D721Med (cell line): Measurements from ENCODE around the gene MBTD1.
"Not testable (repeated sequence)": the region's sequence is repeated elsewhere in the genome, so short reads cannot be mapped to it uniquely, and the experiment has no call there.

Experiments used
- DNase-seq: peaks from one replicate; pipeline ENCODE4 v3.0.0; 2011; ENCODE audit warnings: low spot score; ENCODE audit not compliant: insufficient read length
- FAIRE-seq: peaks from 2 replicates; lab custom pipeline; 2011; peaks lifted over from hg19 to GRCh38; lab: Jason Lieb, UNC
- TF ChIP-seq, protein P1 (sequence below): IDR thresholded peaks from 2 replicates; pipeline ENCODE4 v1.5.1; 2012; ENCODE audit warnings: mild to moderate bottlenecking, control low read depth; ENCODE audit not compliant: insufficient read depth; ENCODE audit errors: missing control alignments

The MBTD1 gene

DNA sequence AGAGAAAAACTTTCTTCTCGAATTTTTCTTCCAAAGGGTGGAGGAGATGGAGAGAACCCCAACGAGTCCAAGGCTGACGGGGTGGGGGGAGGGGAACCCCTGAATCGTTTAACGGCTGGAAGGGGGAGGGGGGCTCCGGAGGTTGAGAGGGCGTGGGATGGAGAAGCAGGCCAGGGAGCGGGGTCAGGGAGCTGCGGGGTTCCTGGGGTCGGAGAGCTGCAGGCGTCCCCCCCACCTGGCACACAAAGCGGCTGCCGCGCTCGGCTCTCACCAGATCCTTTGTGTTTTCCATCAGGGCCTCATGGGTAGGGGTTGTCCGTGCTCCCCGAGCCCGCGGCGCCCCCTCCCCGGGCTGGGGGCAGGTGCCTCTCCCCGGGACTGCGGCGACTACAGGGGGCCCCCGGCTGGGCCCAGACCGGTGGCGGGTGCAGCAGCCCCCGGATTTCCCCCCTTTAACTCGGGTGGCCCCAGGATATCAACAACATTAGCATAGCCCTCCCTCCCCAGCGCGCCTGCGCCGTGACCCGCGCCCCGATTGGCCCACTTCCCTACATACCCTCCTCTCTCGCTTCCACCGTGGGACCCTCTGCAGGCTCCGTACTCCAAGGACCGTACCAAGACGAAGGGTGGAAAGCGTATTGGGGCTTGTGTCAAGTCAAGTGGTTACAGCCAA, at the start of gene MBTD1:
Gene MBTD1, minus strand, starts transcription at position 486 of the 673 bp plus-strand sequence. CDS start 34,888 bp downstream, outside the sequence.
- DNase-seq (peak; percentile 93), FAIRE-seq (no peak)
- TF ChIP-seq, protein P1, sequence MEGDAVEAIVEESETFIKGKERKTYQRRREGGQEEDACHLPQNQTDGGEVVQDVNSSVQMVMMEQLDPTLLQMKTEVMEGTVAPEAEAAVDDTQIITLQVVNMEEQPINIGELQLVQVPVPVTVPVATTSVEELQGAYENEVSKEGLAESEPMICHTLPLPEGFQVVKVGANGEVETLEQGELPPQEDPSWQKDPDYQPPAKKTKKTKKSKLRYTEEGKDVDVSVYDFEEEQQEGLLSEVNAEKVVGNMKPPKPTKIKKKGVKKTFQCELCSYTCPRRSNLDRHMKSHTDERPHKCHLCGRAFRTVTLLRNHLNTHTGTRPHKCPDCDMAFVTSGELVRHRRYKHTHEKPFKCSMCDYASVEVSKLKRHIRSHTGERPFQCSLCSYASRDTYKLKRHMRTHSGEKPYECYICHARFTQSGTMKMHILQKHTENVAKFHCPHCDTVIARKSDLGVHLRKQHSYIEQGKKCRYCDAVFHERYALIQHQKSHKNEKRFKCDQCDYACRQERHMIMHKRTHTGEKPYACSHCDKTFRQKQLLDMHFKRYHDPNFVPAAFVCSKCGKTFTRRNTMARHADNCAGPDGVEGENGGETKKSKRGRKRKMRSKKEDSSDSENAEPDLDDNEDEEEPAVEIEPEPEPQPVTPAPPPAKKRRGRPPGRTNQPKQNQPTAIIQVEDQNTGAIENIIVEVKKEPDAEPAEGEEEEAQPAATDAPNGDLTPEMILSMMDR = no peak

DNA sequence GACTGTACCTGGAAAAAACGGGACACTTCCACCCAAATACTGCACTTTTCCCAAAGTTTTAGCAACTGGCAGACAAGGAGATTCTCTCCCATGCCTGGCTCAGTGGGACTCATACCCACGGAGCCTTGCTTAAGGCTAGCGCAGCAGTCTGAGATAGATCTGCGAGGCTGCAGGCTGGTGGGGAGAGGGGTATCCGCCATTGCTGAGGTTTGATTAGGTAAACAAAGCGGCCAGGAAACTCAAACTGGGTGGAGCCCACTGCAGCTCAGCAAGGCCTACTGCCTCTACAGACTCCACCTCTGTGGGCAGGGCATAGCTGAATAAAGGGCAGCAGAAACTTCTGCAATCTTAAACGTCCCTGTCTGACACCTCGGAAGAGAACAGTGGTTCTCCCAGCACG, 45.3 kb upstream of the MBTD1 start:
- TF ChIP-seq, protein P1 = no peak
- FAIRE-seq = no peak

DNA sequence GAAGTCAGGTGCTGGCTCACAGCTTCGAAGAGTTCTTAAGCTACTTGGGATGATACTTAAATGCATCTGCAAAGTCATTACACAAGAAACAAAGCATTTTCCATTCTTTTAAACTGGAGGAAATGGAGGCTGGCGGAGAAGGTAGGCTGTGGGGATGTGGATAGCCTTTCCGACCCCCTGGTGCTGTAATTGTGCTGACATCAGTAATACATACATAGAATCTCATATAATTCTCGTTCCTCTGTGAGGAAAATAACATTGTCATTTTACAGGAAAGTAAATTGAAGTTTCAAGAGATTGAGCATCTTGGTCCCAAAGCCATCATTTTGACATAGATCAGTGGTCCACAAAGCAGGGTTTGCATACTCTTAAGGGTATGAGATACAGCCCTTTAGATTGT, 40.0 kb upstream of the MBTD1 start:
- FAIRE-seq (no peak), DNase-seq (no peak)
- TF ChIP-seq, protein P1 = no peak

More for the DNA sequence above, 45.3 kb upstream of the MBTD1 start:
- DNase-seq = no peak

DNA sequence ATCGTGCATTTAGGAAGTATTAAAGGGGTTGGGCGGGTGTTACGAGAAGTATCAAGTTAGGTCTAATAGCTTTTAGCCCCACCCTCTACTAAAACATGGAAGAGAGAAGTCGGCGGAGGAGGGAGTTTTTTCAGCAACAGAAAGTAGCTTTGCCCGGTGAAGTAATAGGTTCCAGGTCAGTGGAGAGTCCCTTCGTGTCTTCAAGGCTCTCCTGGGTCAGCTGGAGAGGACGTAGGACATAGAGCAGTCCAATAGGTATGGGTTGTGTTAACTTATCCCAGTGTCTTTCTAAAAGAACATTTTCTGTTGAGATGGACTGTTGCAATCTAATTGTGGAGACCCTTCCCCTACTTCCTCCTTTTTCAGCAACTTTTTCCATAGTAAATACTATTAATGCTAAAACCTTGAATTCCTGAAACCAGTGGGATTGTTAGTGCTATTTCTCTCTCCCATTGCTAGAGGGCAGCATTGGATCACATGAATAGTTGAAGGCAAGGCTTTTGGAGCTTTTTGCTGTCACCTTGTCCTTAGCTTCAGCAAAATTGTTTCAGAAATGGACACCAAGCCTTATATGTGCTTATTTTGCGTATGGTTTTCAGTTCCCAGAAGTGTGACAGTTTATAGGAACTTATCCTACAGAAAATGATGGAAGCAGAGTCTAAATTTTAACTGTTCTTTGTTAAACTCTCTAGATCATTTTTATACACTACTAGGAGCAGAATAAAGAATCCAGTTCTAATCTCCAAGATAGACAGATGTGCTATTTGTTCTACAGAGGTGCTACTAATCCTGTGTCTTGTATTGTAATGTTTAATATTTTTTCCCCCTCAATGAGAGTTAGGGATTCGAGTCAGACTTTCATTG, 38.9 kb upstream of the MBTD1 start:
- DNase-seq (no peak), FAIRE-seq (peak; percentile 38)
- TF ChIP-seq, protein P1 = peak; percentile 94

DNA sequence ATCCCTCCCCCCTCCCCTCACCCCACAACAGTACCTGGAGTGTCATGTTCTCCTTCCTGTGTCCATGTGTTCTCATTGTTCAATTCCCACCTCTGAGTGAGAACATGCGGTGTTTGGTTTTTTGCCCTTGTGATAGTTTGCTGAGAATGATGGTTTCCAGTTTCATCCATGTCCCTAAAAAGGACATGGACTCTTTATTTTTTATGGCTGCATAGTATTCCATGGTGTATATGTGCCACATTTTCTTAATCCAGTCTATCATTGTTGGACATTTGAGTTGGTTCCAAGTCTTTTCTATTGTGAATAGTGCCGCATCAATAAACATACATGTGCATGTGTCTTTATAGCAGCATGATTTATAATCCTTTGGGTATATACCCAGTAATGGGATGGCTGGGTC, 34.5 kb upstream of the MBTD1 start:
- not testable (repeated sequence) for FAIRE-seq, DNase-seq

DNA sequence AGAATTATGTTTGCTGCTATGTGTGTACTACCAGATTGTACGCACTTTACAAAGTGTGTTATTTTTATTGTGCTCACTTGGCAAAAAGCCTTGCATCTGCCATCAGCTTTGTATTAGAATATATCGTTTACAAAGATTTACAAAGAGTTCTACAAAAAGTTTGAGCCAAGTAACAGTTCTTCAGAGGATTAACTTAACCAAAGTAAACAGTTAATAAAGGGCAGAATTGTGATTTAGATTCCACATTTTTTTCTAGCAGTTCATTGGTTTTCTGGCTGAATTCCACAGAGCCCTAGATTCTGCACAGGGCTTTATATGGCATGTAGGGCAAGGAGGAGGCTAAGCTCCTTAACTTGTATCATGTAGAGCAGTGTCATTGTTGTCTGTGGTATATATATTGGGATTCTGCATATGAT, 29.9 kb upstream of the MBTD1 start:
- FAIRE-seq = no peak
- TF ChIP-seq, protein P1 = no peak
- no peak for DNase-seq

DNA sequence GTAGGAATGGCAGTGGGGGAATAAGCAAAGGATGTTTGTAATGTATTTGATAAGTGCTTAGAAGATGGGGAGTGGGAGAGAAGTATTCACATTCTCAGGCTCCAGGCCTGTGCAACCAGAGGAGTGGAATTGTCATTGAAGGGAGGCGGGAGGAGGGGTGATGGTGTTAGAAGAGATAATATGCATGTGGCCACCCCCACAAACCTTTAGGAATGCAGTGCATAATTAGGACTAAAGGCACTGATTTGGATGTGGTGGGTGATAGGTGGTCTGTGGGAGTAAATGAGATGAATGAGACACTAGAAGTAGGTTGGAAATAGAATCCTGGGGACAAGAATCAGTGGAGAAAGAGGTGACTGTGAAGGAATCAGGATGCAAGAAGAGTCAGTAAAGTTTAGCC, 27.6 kb upstream of the MBTD1 start:
- TF ChIP-seq, protein P1 = no peak
- FAIRE-seq = no peak
- DNase-seq = no peak
